Measurements from ENCODE around the gene COBL.

Gene COBL

DNA sequence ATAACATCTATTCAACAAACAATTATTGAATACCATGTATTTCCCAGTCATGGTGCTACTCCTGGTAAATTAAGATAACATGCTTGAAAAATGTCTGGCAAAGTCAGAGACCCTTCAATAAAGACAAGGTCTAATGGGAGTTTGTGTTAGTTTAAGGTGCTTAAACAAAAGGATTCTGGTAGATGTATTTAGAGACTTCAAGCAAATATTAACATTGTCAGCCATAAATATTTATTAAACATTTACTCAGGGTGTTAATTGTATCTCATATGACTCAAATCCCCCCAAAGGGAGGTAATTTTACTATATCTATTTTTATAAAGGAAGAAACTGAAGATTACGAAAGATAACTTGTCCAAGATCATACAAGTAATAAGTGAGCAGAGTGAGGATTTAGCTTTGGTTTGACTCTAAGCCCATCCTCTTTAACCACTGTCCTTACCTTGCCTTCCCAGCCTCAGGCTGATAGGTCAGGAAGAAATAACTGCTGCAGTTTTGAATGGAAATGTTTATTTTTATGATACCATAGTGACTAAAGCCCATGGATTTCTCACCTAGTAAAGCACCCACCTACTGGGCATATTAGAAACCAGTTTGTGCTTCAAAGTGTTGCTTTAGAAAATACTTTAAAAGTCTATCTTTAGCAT is 215.4 kb downstream of the COBL start:
- TF ChIP-seq, protein P1, sequence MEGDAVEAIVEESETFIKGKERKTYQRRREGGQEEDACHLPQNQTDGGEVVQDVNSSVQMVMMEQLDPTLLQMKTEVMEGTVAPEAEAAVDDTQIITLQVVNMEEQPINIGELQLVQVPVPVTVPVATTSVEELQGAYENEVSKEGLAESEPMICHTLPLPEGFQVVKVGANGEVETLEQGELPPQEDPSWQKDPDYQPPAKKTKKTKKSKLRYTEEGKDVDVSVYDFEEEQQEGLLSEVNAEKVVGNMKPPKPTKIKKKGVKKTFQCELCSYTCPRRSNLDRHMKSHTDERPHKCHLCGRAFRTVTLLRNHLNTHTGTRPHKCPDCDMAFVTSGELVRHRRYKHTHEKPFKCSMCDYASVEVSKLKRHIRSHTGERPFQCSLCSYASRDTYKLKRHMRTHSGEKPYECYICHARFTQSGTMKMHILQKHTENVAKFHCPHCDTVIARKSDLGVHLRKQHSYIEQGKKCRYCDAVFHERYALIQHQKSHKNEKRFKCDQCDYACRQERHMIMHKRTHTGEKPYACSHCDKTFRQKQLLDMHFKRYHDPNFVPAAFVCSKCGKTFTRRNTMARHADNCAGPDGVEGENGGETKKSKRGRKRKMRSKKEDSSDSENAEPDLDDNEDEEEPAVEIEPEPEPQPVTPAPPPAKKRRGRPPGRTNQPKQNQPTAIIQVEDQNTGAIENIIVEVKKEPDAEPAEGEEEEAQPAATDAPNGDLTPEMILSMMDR (IDR thresholded peaks at IDR 0.05), result no peak
- DNase-seq, result no peak
- Mint-ChIP-seq H3K4me1 (no peaks in the 10 kb centered on the region), H3K9me3 (peaks cover 32% of the 10 kb centered on the region), H3K27ac (no peak overlapping the region), H3K27me3 (ENCODE audit: low read depth, poor library complexity) (peaks cover 4% of the 10 kb centered on the region), H3K36me3 (ENCODE audit: low read depth) (peaks cover 4% of the 10 kb centered on the region), H3K4me3 (no peak overlapping the region)

DNA sequence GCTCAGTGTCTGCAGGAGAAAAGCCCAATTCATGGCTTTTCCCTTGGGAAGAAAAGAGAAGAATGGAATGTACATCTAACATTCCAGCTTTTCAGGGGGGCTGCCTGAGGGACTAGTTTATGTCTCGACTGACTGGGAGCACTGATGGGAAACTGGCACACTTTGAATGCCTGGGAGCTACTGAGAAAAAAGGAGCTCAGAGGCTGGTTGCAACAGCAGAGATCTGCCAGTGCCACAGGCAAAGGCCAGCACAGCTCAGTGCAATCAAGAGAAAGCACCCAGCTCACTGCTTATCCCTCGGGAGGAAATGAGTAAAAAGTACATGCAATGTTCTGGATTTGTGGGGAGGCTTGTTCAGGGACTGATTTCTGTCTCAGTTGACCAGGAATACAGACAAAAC is 226.2 kb downstream of the COBL start:
- H3K9me3 Mint-ChIP-seq, result peaks cover 48% of the 10 kb centered on the region
- TF ChIP-seq, protein P1 (IDR thresholded peaks at IDR 0.05), result no peak
- no peak overlapping the region for H3K27ac Mint-ChIP-seq
- peaks cover 12% of the 10 kb centered on the region for H3K36me3 Mint-ChIP-seq (ENCODE audit: low read depth)
- no peaks in the 10 kb centered on the region for H3K27me3 Mint-ChIP-seq (ENCODE audit: low read depth, poor library complexity)
- DNase-seq, result no peak
- no peak overlapping the region for H3K4me3 Mint-ChIP-seq
- no peaks in the 10 kb centered on the region for H3K4me1 Mint-ChIP-seq

DNA sequence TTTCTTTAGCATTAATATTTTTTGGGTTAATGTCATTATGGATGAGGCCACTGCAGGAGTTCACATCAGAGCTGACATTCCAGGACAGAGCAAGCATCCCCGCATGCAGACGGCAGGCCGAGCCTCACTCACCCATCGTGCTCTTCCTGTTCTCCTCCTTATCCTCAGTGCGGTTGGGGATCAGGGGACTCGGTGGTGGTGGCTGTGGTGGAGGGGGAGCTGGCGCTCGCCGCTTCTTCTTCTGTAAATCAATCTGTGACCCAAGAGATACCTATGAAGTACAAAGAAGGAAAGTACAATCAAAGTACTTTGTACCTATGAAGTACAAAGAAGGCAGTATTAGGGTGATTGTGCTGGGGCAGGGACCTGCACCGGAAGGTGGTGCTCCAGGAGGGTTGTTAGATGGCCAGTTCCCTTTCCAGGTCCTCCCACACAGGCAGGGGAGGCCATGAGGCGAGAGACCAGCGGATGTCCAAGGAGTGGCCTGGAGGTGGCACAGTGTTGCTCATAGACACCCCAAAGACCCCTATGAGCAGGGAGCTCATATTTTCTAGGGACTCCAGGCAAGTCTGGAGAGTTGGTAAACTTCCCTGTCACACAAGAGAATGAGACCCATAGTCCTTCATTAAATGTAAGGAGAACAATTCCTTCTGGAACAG is 231.4 kb downstream of the COBL start:
- Mint-ChIP-seq H3K9me3 (peaks cover 4% of the 10 kb centered on the region), H3K4me1 (peaks cover 10% of the 10 kb centered on the region), H3K4me3 (no peak overlapping the region), H3K27ac (no peak overlapping the region), H3K27me3 (ENCODE audit: low read depth, poor library complexity) (peaks cover 9% of the 10 kb centered on the region), H3K36me3 (ENCODE audit: low read depth) (no peaks in the 10 kb centered on the region)
- TF ChIP-seq, protein P1 (IDR thresholded peaks at IDR 0.05), result no peak
- DNase-seq, result no peak

DNA sequence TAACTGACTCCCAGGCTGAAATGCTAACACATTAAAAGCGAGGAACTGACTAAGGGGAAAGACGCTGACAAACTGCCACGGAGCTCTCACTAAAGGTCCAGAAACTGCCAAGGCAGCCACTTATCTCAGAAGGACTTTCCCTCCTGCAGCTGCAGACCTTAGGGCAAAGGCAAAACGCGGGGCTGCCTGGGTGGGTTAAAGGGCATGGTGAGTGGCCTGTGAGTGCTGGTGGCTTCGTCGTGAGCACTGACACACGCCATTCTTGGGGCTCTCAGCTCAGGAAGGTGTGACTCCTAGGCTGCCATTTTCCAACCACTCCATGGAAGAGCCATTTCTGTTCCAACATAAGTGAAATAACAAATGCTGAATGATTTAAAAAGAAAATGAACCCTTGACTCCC is 232.5 kb downstream of the COBL start:
- H3K9me3 Mint-ChIP-seq, result no peaks in the 10 kb centered on the region
- DNase-seq, result no peak
- TF ChIP-seq, protein P1 (IDR thresholded peaks at IDR 0.05), result no peak
- H3K27me3 Mint-ChIP-seq (ENCODE audit: low read depth, poor library complexity), result peaks cover 9% of the 10 kb centered on the region
- H3K4me3 Mint-ChIP-seq, result no peak overlapping the region
- H3K27ac Mint-ChIP-seq, result no peak overlapping the region
- H3K36me3 Mint-ChIP-seq (ENCODE audit: low read depth), result no peaks in the 10 kb centered on the region
- H3K4me1 Mint-ChIP-seq, result peaks cover 15% of the 10 kb centered on the region

DNA sequence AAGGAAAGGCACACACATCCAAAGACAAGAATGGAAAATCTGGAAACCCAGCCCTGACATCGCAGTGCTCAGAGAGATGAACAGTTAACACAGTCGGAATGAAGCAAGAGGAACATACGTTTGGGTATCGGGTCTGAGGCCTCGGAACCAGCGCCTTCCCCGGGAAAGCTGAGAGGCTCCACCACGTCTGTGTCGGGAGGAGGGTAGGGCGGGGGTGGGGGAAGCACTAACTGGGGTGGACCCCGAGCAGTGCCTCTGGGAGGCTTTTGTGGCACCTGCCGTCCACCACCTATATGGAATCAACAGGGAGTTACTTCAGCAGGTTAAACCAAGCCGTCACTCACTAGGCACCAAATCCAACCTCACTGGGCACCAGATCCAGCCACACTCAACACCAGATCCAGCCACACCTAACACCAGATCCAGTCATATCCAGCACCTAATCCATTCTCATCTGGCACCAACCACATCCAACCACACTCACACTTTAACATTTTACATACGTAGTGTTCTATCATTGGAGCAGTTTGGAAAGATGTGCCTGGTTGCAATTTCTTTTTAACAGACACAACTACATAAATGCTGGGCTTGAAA is 233.6 kb downstream of the COBL start:
- no peak overlapping the region for H3K4me3 Mint-ChIP-seq
- no peak for DNase-seq
- peaks cover 9% of the 10 kb centered on the region for H3K27me3 Mint-ChIP-seq (ENCODE audit: low read depth, poor library complexity)
- no peak overlapping the region for H3K27ac Mint-ChIP-seq
- TF ChIP-seq, protein P1 (IDR thresholded peaks at IDR 0.05), result no peak
- peaks cover 15% of the 10 kb centered on the region for H3K4me1 Mint-ChIP-seq
- H3K9me3 Mint-ChIP-seq, result no peaks in the 10 kb centered on the region
- H3K36me3 Mint-ChIP-seq (ENCODE audit: low read depth), result no peaks in the 10 kb centered on the region
